Neural cell (in vitro differentiated cells): ENCODE results near the gene RALGAPB. TPM values are rescaled to one million over a fixed set of nuclear protein-coding genes. Genes with fewer than 3 reads are reported as not detected.
"Not testable (repeated sequence)": the region's sequence is repeated elsewhere in the genome, so short reads cannot be mapped to it uniquely, and the experiment has no call there.

Source experiments
- H2AFZ ChIP-seq: fragments of 200-600, 300-800 bp; sonication (generic), shearing (Covaris generic); 2 replicates; pipeline ENCODE4 v1.6.0; 2014; ENCODE audit warnings: low read depth, mild to moderate bottlenecking, antibody characterized with exemption, low read length, moderate library complexity
- H3F3A ChIP-seq: fragments of 200-600 bp; shearing (Covaris generic); 2 replicates; pipeline ENCODE4 v1.6.1; 2016; ENCODE audit warnings: mild to moderate bottlenecking, moderate library complexity, mixed read lengths, antibody characterized with exemption, low read length; ENCODE audit not compliant: insufficient read depth, poor library complexity, severe bottlenecking
- H3K27ac ChIP-seq: fragments of 200-600, 300-800 bp; sonication (generic), shearing (Covaris generic); 2 replicates; pipeline ENCODE4 v1.5.1; 2014; ENCODE audit warnings: mild to moderate bottlenecking, low read length, moderate library complexity
- H3K27me3 ChIP-seq: fragments of 300-800, 200-600 bp; sonication (generic), shearing (Covaris generic); 2 replicates; pipeline ENCODE4 v1.6.0; 2014; ENCODE audit warnings: mild to moderate bottlenecking, low read depth, low read length, moderate library complexity; ENCODE audit not compliant: insufficient read depth
- H3K36me3 ChIP-seq: fragments of 300-800, 200-600 bp; sonication (generic), shearing (Covaris generic); 2 replicates; pipeline ENCODE4 v1.5.1; 2014; ENCODE audit warnings: mild to moderate bottlenecking, antibody characterized with exemption, low read length, moderate library complexity; ENCODE audit not compliant: insufficient read depth
- H3K4me2 ChIP-seq: fragments of 300-800, 200-600 bp; sonication (generic), shearing (Covaris generic); 2 replicates; pipeline ENCODE4 v1.6.0; 2014; ENCODE audit warnings: mild to moderate bottlenecking, low read length
- H3K4me3 ChIP-seq: fragments of 300-800, 200-600 bp; sonication (generic), shearing (Covaris generic); 2 replicates; pipeline ENCODE4 v1.5.1; 2014; ENCODE audit warnings: mild to moderate bottlenecking, low read length, moderate library complexity
- H3K79me2 ChIP-seq: fragments of 200-600 bp; shearing (Covaris generic); replicated peaks from 2 replicates; pipeline ENCODE4 v1.6.0; 2014; ENCODE audit warnings: mild to moderate bottlenecking, low read length, moderate library complexity; ENCODE audit not compliant: insufficient read depth
- H3K9ac ChIP-seq: fragments of 300-800, 200-600 bp; sonication (generic), shearing (Covaris generic); 2 replicates; pipeline ENCODE4 v1.6.1; 2016; ENCODE audit warnings: mild to moderate bottlenecking, low read length, mixed read lengths
- H3K9me2 ChIP-seq: fragments of 200-600 bp; shearing (Covaris generic); 2 replicates; pipeline ENCODE4 v1.6.1; 2016; ENCODE audit warnings: mild to moderate bottlenecking, low read length, mixed read lengths; ENCODE audit not compliant: insufficient read depth
- H3K9me3 ChIP-seq: fragments of 200-600, 300-800 bp; sonication (generic), shearing (Covaris generic); 2 replicates; pipeline ENCODE4 v1.6.1; 2016; ENCODE audit warnings: mild to moderate bottlenecking, mixed run types, low read length, moderate library complexity, mixed read lengths
- H4K20me1 ChIP-seq: fragments of 200-600 bp; shearing (Covaris generic); 2 replicates; pipeline ENCODE4 v1.6.1; 2016; ENCODE audit warnings: mild to moderate bottlenecking, mixed run types; ENCODE audit not compliant: insufficient read depth
- CTCF ChIP-seq: fragments of 450-650 bp; IDR thresholded peaks from 2 replicates; pipeline ENCODE4 v1.5.1; 2014; ENCODE audit warnings: antibody characterized with exemption, mild to moderate bottlenecking, moderate library complexity; ENCODE audit not compliant: poor library complexity, severe bottlenecking
- EZH2 ChIP-seq: fragments of 200-600, 300-800 bp; shearing (Covaris generic), sonication (generic); IDR thresholded peaks from 2 replicates; pipeline ENCODE4 v1.6.1; 2014; ENCODE audit warnings: antibody characterized with exemption, low read length, borderline replicate concordance, mild to moderate bottlenecking; ENCODE audit not compliant: insufficient read depth, poor library complexity, severe bottlenecking
- MXI1 ChIP-seq: fragments of 450-650 bp; conservative IDR thresholded peaks from 2 replicates; pipeline ENCODE4 v1.6.1; 2014; ENCODE audit warnings: antibody characterized with exemption, mild to moderate bottlenecking; ENCODE audit not compliant: poor library complexity, severe bottlenecking
- POLR2AphosphoS5 ChIP-seq: IDR thresholded peaks from 2 replicates; pipeline ENCODE4 v1.6.1; 2012
- RAD21 ChIP-seq: fragments of 450-650 bp; conservative IDR thresholded peaks from 2 replicates; pipeline ENCODE4 v1.6.1; 2014; ENCODE audit warnings: antibody characterized with exemption, mild to moderate bottlenecking, moderate library complexity
- REST ChIP-seq: IDR thresholded peaks from 2 replicates; pipeline ENCODE4 v1.6.1; 2012; ENCODE audit warnings: borderline replicate concordance
- SMC3 ChIP-seq: fragments of 450-650 bp; conservative IDR thresholded peaks from 2 replicates; pipeline ENCODE4 v1.6.1; 2014; ENCODE audit warnings: antibody characterized with exemption, mild to moderate bottlenecking, moderate library complexity; ENCODE audit not compliant: poor library complexity
- polyA plus RNA-seq: library from polyadenylated mRNA; depleted of rRNA; stranded (reverse); fragments of >200 nt; gene quantifications from 2 replicates; pipeline ENCODE4 v1.2.3, GENCODE V29; 2014

RALGAPB gene
- polyA plus RNA-seq, 1 donor from 2014 or later: 30.0 TPM

- Histone ChIP-seq H3K9me2 (no peaks in the 10 kb centered on the region), H3K9ac (no peak overlapping the region), H3K27ac (no peak overlapping the region), H3K36me3 (peaks cover 11% of the 10 kb centered on the region), H2AFZ (no peak overlapping the region), H3K79me2 (peaks cover 23% of the 10 kb centered on the region), H3K27me3 (no peaks in the 10 kb centered on the region), H3K4me2 (no peak overlapping the region), H3F3A (no peaks in the 10 kb centered on the region), H3K9me3 (peaks cover 5% of the 10 kb centered on the region), H3K4me3 (no peak overlapping the region), H4K20me1 (no peaks in the 10 kb centered on the region)
- TF ChIP-seq RAD21 (no peak), SMC3 (no peak), EZH2 (no peak), MXI1 (no peak)
Observed at GRCh38 chr20:38432292-38432691, 40.4 kb upstream of the RALGAPB start.

GRCh38 chr20:38432870-38433269 lies 39.8 kb upstream of the RALGAPB start:
- not testable (repeated sequence) for H3K9me3 ChIP-seq, H4K20me1 ChIP-seq, H3K9ac ChIP-seq, H2AFZ ChIP-seq, H3K9me2 ChIP-seq, H3K4me3 ChIP-seq, H3K27ac ChIP-seq, H3K27me3 ChIP-seq, H3F3A ChIP-seq, H3K4me2 ChIP-seq
- Histone ChIP-seq H3K79me2 (peaks cover 23% of the 10 kb centered on the region), H3K36me3 (peaks cover 11% of the 10 kb centered on the region)

GRCh38 chr20:38433304-38433972 lies 39.2 kb upstream of the RALGAPB start:
- Histone ChIP-seq H3K9me2 (no peaks in the 10 kb centered on the region), H3K9ac (no peak overlapping the region), H3K9me3 (peaks cover 5% of the 10 kb centered on the region), H2AFZ (no peak overlapping the region), H3K79me2 (peaks cover 23% of the 10 kb centered on the region), H3K27ac (no peak overlapping the region), H3K4me3 (peak overlapping the region; percentile 96), H3K27me3 (no peaks in the 10 kb centered on the region), H3F3A (no peaks in the 10 kb centered on the region), H3K36me3 (peaks cover 11% of the 10 kb centered on the region), H3K4me2 (no peak overlapping the region), H4K20me1 (no peaks in the 10 kb centered on the region)
- TF ChIP-seq REST: no peak
- no peak for TF ChIP-seq POLR2AphosphoS5
- TF ChIP-seq CTCF: no peak
- no peak for TF ChIP-seq RAD21
- no peak for TF ChIP-seq MXI1
- TF ChIP-seq SMC3: no peak
